Smooth muscle cell (in vitro differentiated cells): ENCODE results near the gene HOXB6. TPM values are rescaled to one million over a fixed set of nuclear protein-coding genes. Genes with fewer than 3 reads are reported as not detected.

Experiments
- DNase-seq: peaks from one replicate; lab custom pipeline; 2025; ENCODE audit not compliant: unreplicated experiment; lab: John Stamatoyannopoulos, UW
- H2AFZ ChIP-seq: fragments of 200-600 bp; sonication (generic); 2 replicates; pipeline ENCODE4 v1.6.0; 2016; ENCODE audit warnings: antibody characterized with exemption, low read depth, mild to moderate bottlenecking
- H3F3A ChIP-seq: fragments of 200-600 bp; sonication (generic); 2 replicates; pipeline ENCODE4 v1.6.0; 2017; ENCODE audit warnings: antibody characterized with exemption, low read depth
- H3K27ac ChIP-seq: fragments of 200-600 bp; sonication (generic); 2 replicates; pipeline ENCODE4 v1.5.1; 2016; ENCODE audit warnings: low read depth, mild to moderate bottlenecking
- H3K27me3 ChIP-seq: fragments of 200-600 bp; sonication (generic); 2 replicates; pipeline ENCODE4 v1.6.1; 2016; ENCODE audit warnings: low read depth, mild to moderate bottlenecking
- H3K36me3 ChIP-seq: fragments of 200-600 bp; sonication (generic); 2 replicates; pipeline ENCODE4 v1.5.1; 2016; ENCODE audit warnings: low read depth
- H3K4me1 ChIP-seq: fragments of 200-600 bp; sonication (generic); 2 replicates; pipeline ENCODE4 v1.5.1; 2016; ENCODE audit warnings: low read depth
- H3K4me2 ChIP-seq: fragments of 200-600 bp; sonication (generic); 2 replicates; pipeline ENCODE4 v1.6.0; 2016; ENCODE audit warnings: mild to moderate bottlenecking
- H3K4me3 ChIP-seq: fragments of 200-600 bp; sonication (generic); 2 replicates; pipeline ENCODE4 v1.5.1; 2016; ENCODE audit warnings: mild to moderate bottlenecking
- H3K79me2 ChIP-seq: fragments of 200-600 bp; sonication (generic); 2 replicates; pipeline ENCODE4 v1.6.0; 2016; ENCODE audit warnings: low read depth, mild to moderate bottlenecking
- H3K9ac ChIP-seq: fragments of 200-600 bp; sonication (generic); 2 replicates; pipeline ENCODE4 v1.6.0; 2016; ENCODE audit warnings: low read depth
- H3K9me3 ChIP-seq: fragments of 200-600 bp; sonication (generic); replicated peaks from 2 replicates; pipeline ENCODE4 v1.5.1; 2016; ENCODE audit warnings: low read depth
- H4K20me1 ChIP-seq: fragments of 200-600 bp; sonication (generic); 2 replicates; pipeline ENCODE4 v1.6.0; 2016; ENCODE audit warnings: low read depth
- CTCF ChIP-seq: fragments of 200-600 bp; sonication (generic); IDR thresholded peaks from 2 replicates; pipeline ENCODE4 v1.5.1; 2017; ENCODE audit warnings: borderline replicate concordance, mild to moderate bottlenecking, antibody characterized with exemption; ENCODE audit not compliant: insufficient read depth, poor library complexity, severe bottlenecking
- WGBS: methylation state at CpG from one replicate; pipeline ENCODE4 v1.1.7; 2016; ENCODE audit warnings: low lambda C conversion rate; 5-methylcytosine and 5-hydroxymethylcytosine counted together
- polyA plus RNA-seq: library from polyadenylated mRNA; unstranded; fragments of >200 nt; fragmentation: Nextera tagmentation; extraction: Ambion mirVana; gene quantifications from 2 replicates; pipeline ENCODE4 v1.2.1, GENCODE V29; 2016
- total RNA-seq: library from RNA; depleted of rRNA; stranded (reverse); fragments of >200 nt; gene quantifications from 2 replicates; pipeline ENCODE4 v1.2.3, GENCODE V29; 2014

HOXB6 gene
- total and polyA plus RNA-seq, 2 experiments from 2014 or later = 6.3 to 9.3 TPM

- Histone ChIP-seq H3F3A (no peaks in the 10 kb centered on the region), H3K9ac (no peak overlapping the region), H3K79me2 (peaks cover 48% of the 10 kb centered on the region), H3K4me2 (peak overlapping the region; percentile 36), H3K4me1 (peaks cover 11% of the 10 kb centered on the region), H3K27me3 (peaks cover 88% of the 10 kb centered on the region), H2AFZ (no peak overlapping the region), H3K27ac (peak overlapping the region; percentile 1), H3K36me3 (no peaks in the 10 kb centered on the region), H3K9me3 (no peaks in the 10 kb centered on the region), H4K20me1 (peaks cover 97% of the 10 kb centered on the region), H3K4me3 (no peak overlapping the region)
- DNase-seq = no peak
- TF ChIP-seq CTCF = no peak
- WGBS = 51% methylated on average over 8 of the region's 8 CpGs
Measured at GRCh38 chr17:48574505-48575065, 30.2 kb downstream of the HOXB6 start.

GRCh38 chr17:48571826-48572417 lies 32.9 kb downstream of the HOXB6 start:
- Histone ChIP-seq H3K4me3 (no peak overlapping the region), H3K9me3 (no peaks in the 10 kb centered on the region), H3K9ac (no peak overlapping the region), H3F3A (no peaks in the 10 kb centered on the region), H3K4me2 (peak overlapping the region; percentile 64), H3K27ac (peak overlapping the region; percentile 64), H2AFZ (no peak overlapping the region), H3K27me3 (peaks cover 98% of the 10 kb centered on the region), H3K4me1 (peaks cover 4% of the 10 kb centered on the region), H4K20me1 (peaks cover 100% of the 10 kb centered on the region), H3K79me2 (peaks cover 56% of the 10 kb centered on the region), H3K36me3 (no peaks in the 10 kb centered on the region)
- no peak for TF ChIP-seq CTCF
- no peak for DNase-seq
- WGBS = 89% methylated on average over 1 of the region's 1 CpG

- Histone ChIP-seq H3K4me2 (peak overlapping the region; percentile 64), H3K4me3 (peak overlapping the region; percentile 2), H3K79me2 (peaks cover 49% of the 10 kb centered on the region), H3K4me1 (peaks cover 4% of the 10 kb centered on the region), H3K27ac (peak overlapping the region; percentile 64), H4K20me1 (peaks cover 100% of the 10 kb centered on the region), H2AFZ (no peak overlapping the region), H3F3A (no peaks in the 10 kb centered on the region), H3K9me3 (no peaks in the 10 kb centered on the region), H3K9ac (no peak overlapping the region), H3K36me3 (no peaks in the 10 kb centered on the region), H3K27me3 (peaks cover 98% of the 10 kb centered on the region)
- TF ChIP-seq CTCF = no peak
- 29% methylated on average over 26 of the region's 26 CpGs for WGBS
- no peak for DNase-seq
Measured at GRCh38 chr17:48571024-48571818, 33.6 kb downstream of the HOXB6 start.
